GM10266 (cell line): ENCODE data around the gene GNGT1.
"Not testable (repeated sequence)": the region's sequence is repeated elsewhere in the genome, so short reads cannot be mapped to it uniquely, and the experiment has no call there.

Source experiments
- DNase-seq: peaks from one replicate; pipeline ENCODE4 v3.0.0; 2012; ENCODE audit errors: extremely low spot score
- TF ChIP-seq, protein P1 (sequence below): IDR thresholded peaks from 2 replicates; pipeline ENCODE4 v1.5.1; 2012; ENCODE audit warnings: mild to moderate bottlenecking, low read depth; ENCODE audit not compliant: control insufficient read depth, insufficient read depth; ENCODE audit errors: missing control alignments

GNGT1 gene

DNA sequence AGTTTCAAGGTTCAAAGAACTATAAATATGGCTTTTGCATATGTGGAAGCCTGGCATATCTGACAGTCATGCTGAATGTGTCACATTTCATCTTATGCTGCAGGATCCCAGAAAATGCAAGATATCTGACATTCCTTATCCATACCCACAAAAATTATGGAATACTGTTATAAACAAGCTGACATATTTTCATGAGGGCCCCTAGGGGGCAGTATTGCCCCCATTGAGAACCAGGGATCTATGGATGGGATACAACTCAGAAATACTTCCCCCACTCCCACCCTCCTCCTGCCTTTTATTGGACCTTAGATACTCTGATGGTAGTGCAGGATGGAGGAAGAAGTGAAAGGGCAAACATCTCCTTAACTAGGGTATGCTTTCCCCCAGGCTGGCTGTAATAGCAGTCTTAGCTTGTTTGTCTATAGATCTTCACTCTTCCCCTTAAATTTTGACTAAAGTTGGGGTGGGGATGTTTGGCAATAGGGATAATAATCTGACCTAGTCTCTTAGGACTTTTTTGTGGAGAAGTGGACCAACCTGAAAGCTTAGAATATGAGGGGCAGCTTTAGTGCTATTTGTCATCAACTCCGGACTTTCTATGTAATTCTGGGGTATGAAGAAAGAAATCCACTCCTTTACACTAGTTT lies 3.5 kb upstream of the GNGT1 start:
- peak; percentile 30 for DNase-seq
- TF ChIP-seq, protein P1, sequence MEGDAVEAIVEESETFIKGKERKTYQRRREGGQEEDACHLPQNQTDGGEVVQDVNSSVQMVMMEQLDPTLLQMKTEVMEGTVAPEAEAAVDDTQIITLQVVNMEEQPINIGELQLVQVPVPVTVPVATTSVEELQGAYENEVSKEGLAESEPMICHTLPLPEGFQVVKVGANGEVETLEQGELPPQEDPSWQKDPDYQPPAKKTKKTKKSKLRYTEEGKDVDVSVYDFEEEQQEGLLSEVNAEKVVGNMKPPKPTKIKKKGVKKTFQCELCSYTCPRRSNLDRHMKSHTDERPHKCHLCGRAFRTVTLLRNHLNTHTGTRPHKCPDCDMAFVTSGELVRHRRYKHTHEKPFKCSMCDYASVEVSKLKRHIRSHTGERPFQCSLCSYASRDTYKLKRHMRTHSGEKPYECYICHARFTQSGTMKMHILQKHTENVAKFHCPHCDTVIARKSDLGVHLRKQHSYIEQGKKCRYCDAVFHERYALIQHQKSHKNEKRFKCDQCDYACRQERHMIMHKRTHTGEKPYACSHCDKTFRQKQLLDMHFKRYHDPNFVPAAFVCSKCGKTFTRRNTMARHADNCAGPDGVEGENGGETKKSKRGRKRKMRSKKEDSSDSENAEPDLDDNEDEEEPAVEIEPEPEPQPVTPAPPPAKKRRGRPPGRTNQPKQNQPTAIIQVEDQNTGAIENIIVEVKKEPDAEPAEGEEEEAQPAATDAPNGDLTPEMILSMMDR: peak; percentile 59

- TF ChIP-seq, protein P1: no peak
- DNase-seq: no peak
Measured at GRCh38 chr7:93910076-93910994, 4.0 kb downstream of the GNGT1 start.

DNA sequence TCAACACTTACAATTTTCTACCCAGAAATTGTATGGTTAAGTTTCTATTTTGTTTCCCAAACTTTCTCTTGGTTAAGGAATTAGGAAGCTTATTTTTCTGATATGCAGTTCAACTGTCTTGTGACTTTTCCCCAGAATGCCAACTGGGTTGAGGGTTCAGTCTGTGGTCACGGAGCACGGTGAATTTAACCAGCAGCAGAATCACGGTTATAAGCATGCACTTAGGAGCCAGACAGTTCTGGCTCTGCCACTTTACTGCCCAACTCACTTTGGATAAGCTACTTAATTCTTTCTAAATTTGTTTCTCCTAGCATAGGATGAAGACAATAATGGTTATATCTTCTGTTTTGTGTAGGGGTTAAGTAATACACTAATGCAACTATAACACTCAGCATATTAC lies 4.9 kb downstream of the GNGT1 start:
- not testable (repeated sequence) for DNase-seq

GRCh38 chr7:93911661-93912060 lies 5.3 kb downstream of the GNGT1 start:
- not testable (repeated sequence) for DNase-seq

- TF ChIP-seq, protein P1: no peak
Measured at GRCh38 chr7:93913197-93913596, 6.8 kb downstream of the GNGT1 start.

DNA sequence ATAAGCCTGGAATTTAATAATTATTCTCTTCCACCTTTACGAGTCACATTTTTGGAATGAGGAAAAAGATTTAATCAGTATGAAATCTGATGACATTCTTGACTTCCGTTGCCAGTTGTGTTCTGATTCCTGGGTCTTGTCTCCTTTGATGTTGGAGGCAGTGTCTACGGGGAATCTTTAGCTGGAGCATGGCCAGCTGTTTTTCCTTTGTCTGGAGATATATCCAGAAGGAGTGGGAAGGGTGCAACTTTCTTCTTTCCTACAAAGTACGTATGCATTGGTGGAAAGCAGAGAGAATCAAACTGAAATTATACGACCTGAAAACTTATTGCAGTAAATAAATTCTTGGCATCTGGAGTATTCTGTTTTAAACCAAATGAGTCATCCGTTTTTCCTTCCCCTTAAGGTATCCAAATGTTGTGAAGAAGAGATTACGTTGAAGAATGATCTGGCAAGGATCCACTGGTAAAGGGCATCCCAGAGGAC lies 8.3 kb downstream of the GNGT1 start:
- DNase-seq: no peak
- TF ChIP-seq, protein P1: no peak

More at GRCh38 chr7:93913197-93913596, 6.8 kb downstream of the GNGT1 start:
- no peak for DNase-seq

- not testable (repeated sequence) for DNase-seq
Measured at GRCh38 chr7:93915206-93915842, 9.0 kb downstream of the GNGT1 start.

- not testable (repeated sequence) for DNase-seq
Measured at GRCh38 chr7:93915888-93916287, 9.5 kb downstream of the GNGT1 start.

DNA sequence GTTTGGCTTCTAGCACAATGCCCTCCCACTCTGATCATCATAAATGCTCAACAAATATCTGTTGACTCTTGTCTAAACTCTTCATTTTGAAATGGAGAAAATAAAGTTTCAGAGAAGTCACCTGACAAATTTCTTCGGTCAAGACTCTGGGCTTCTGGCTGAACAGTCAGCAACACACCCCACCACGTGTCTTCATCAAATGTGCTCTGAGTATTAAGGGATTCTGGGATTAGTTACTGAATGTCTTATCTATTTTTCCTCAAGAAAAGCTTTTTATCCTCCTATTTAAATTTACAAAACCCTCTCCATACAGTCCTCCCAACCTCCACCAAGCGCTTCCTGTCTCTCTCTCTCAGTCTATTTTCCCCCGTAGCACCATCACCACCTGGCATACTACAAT lies 9.9 kb downstream of the GNGT1 start:
- DNase-seq: not testable (repeated sequence)
